Osteoblast (primary cell): Measurements from ENCODE around the gene HDAC1. TPM values are rescaled to one million over a fixed set of nuclear protein-coding genes. Genes with fewer than 3 reads are reported as not detected.

Experiments
- DNase-seq: peaks from one replicate; pipeline ENCODE4 v3.0.0; 2011; ENCODE audit warnings: low spot score, mixed read lengths; ENCODE audit not compliant: insufficient read length; ENCODE audit errors: missing footprints
- H2AFZ ChIP-seq: 2 replicates; pipeline ENCODE4 v1.6.0; 2011; ENCODE audit warnings: mild to moderate bottlenecking, low read length
- H3K27ac ChIP-seq: 2 replicates; pipeline ENCODE4 v1.5.1; 2011; ENCODE audit warnings: mild to moderate bottlenecking, low read depth, low read length, moderate library complexity
- H3K27me3 ChIP-seq: 2 replicates; pipeline ENCODE4 v1.6.0; 2012; ENCODE audit warnings: mild to moderate bottlenecking, control low read depth, inconsistent platforms, low read length, moderate library complexity; ENCODE audit not compliant: insufficient read depth
- H3K36me3 ChIP-seq: 2 replicates; pipeline ENCODE4 v1.5.1; 2011; ENCODE audit warnings: mild to moderate bottlenecking, low read length, control low read depth, moderate library complexity; ENCODE audit not compliant: insufficient read depth
- H3K4me1 ChIP-seq: 2 replicates; pipeline ENCODE4 v1.5.1; 2011; ENCODE audit warnings: mild to moderate bottlenecking, low read length, control low read depth, moderate library complexity; ENCODE audit not compliant: insufficient read depth
- H3K4me2 ChIP-seq: 2 replicates; pipeline ENCODE4 v1.6.0; 2011; ENCODE audit warnings: mild to moderate bottlenecking, low read length; ENCODE audit not compliant: insufficient read depth
- H3K4me3 ChIP-seq: fragments of 200-600 bp; sonication (generic); 3 replicates; pipeline ENCODE4 v1.5.1; 2012; ENCODE audit warnings: mild to moderate bottlenecking, low read length, inconsistent platforms; ENCODE audit not compliant: insufficient read depth
- H3K79me2 ChIP-seq: 2 replicates; pipeline ENCODE4 v1.6.0; 2012; ENCODE audit warnings: mild to moderate bottlenecking, low read length, control low read depth, inconsistent platforms; ENCODE audit not compliant: insufficient read depth
- H3K9me3 ChIP-seq: 2 replicates; pipeline ENCODE4 v1.5.1; 2011; ENCODE audit warnings: low read depth, low read length, control low read depth
- H4K20me1 ChIP-seq: 2 replicates; pipeline ENCODE4 v1.6.0; 2012; ENCODE audit warnings: mild to moderate bottlenecking, low read length, control low read depth; ENCODE audit not compliant: insufficient read depth
- CTCF ChIP-seq: IDR thresholded peaks from 2 replicates; pipeline ENCODE4 v1.5.1; 2011; ENCODE audit warnings: mild to moderate bottlenecking, low read depth, low read length, moderate library complexity; ENCODE audit errors: extremely low read depth
- total RNA-seq: library from RNA; depleted of rRNA; stranded (reverse); fragments of >200 nt; gene quantifications from 2 replicates; pipeline ENCODE4 v1.2.3, GENCODE V29; 2012

HDAC1 gene
- total RNA-seq, 1 donor, result 44.5 TPM

- DNase-seq, result no peak
- peak overlapping the region; percentile 84 for H3K4me2 ChIP-seq
- H4K20me1 ChIP-seq, result peaks cover 16% of the 10 kb centered on the region
- H3K9me3 ChIP-seq, result no peaks in the 10 kb centered on the region
- no peaks in the 10 kb centered on the region for H3K79me2 ChIP-seq
- peaks cover 13% of the 10 kb centered on the region for H3K36me3 ChIP-seq
- H3K4me3 ChIP-seq, result peak overlapping the region; percentile 73
- no peak overlapping the region for H3K27ac ChIP-seq
- peaks cover 12% of the 10 kb centered on the region for H3K4me1 ChIP-seq
- no peak for TF ChIP-seq CTCF
- H2AFZ ChIP-seq, result no peak overlapping the region
- H3K27me3 ChIP-seq, result no peaks in the 10 kb centered on the region
These were observed 44.7 kb downstream of the HDAC1 start for GRCh38 chr1:32336591-32336932.

GRCh38 chr1:32336963-32337675 lies 45.2 kb downstream of the HDAC1 start:
- H3K79me2 ChIP-seq, result no peaks in the 10 kb centered on the region
- no peak for TF ChIP-seq CTCF
- H3K4me1 ChIP-seq, result peaks cover 12% of the 10 kb centered on the region
- H3K36me3 ChIP-seq, result peaks cover 13% of the 10 kb centered on the region
- peaks cover 16% of the 10 kb centered on the region for H4K20me1 ChIP-seq
- no peak overlapping the region for H2AFZ ChIP-seq
- H3K4me3 ChIP-seq, result no peak overlapping the region
- no peaks in the 10 kb centered on the region for H3K27me3 ChIP-seq
- H3K4me2 ChIP-seq, result peak overlapping the region; percentile 84
- H3K27ac ChIP-seq, result no peak overlapping the region
- peak; percentile 82 for DNase-seq
- H3K9me3 ChIP-seq, result no peaks in the 10 kb centered on the region

- no peaks in the 10 kb centered on the region for H3K9me3 ChIP-seq
- no peak for DNase-seq
- H3K27me3 ChIP-seq, result no peaks in the 10 kb centered on the region
- H4K20me1 ChIP-seq, result peaks cover 12% of the 10 kb centered on the region
- peaks cover 12% of the 10 kb centered on the region for H3K4me1 ChIP-seq
- no peak overlapping the region for H3K27ac ChIP-seq
- no peak overlapping the region for H2AFZ ChIP-seq
- peaks cover 9% of the 10 kb centered on the region for H3K36me3 ChIP-seq
- no peak for TF ChIP-seq CTCF
- H3K79me2 ChIP-seq, result no peaks in the 10 kb centered on the region
- no peak overlapping the region for H3K4me3 ChIP-seq
- no peak overlapping the region for H3K4me2 ChIP-seq
These were observed 46.2 kb downstream of the HDAC1 start for GRCh38 chr1:32337855-32338636.

GRCh38 chr1:32338637-32339145 lies 46.8 kb downstream of the HDAC1 start:
- DNase-seq, result peak; percentile 45
- Histone ChIP-seq H4K20me1 (peaks cover 12% of the 10 kb centered on the region), H3K4me3 (no peak overlapping the region), H3K4me2 (no peak overlapping the region), H3K27ac (no peak overlapping the region), H3K79me2 (no peaks in the 10 kb centered on the region), H3K9me3 (no peaks in the 10 kb centered on the region), H3K36me3 (peaks cover 5% of the 10 kb centered on the region), H3K27me3 (no peaks in the 10 kb centered on the region), H2AFZ (no peak overlapping the region), H3K4me1 (peaks cover 12% of the 10 kb centered on the region)
- no peak for TF ChIP-seq CTCF
